ENCODE measurements around the gene FYCO1. TPM values are rescaled to one million over a fixed set of nuclear protein-coding genes. Genes with fewer than 3 reads are reported as not detected.

The FYCO1 gene
- total and polyA plus RNA-seq, 10 of the 15 experiments (the other 5 are each of a cell fraction or from before 2014, with no cell fraction given), result 1.5 to 8.4 (median 6.5) TPM

DNA sequence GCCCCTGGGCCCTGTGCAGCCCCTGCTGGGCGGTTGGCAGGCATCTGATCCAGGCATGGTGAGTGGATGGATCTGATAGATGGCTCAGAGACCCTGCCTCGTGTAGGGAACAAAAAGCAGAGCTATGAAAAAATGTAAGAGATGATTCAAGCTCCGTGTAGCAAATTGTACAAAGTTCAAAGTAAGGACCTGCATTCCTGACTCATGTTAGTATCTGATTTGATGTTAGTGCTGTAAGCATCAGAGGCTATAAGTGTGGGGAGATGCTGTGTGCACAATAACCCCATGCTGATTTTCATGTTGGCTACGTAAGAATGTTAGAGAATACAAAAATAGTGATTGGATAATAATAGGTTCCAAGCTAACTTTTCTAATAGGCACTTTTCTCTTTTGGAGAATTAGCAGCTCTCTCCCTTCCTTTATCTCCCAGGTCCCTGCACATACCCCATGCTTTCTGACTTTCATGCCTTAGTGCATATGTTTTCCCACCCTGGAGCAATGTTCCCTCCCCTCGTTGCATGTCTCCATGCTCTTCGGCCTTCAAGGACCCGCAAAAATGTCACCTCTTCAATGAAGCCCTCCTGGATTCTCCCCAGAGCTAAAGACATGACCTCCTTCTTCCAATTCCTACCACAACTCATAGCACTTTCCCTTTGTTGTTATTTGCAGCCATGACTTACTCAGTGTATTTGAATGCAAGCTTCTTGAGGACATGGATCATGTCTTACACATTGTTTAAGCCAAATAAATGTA is 107.7 kb downstream of the FYCO1 start:
- intact Hi-C loops (cut with micrococcal nuclease; ENCODE audit: unreplicated experiment) (no loop called here), in situ Hi-C loops (cut with MboI) (no loop called here)
- Histone ChIP-seq H3K4me1 (ENCODE audit: control insufficient read depth, insufficient read depth, low read length) (peaks cover 42% of the 10 kb centered on the region), H3K27me3 (replicated peaks in 1 of 2; ENCODE audit: control insufficient read depth in 2 of 2, insufficient read depth in 2 of 2, low read length in 1 of 2) (no peaks in the 10 kb centered on the region), H2AFZ (ENCODE audit: control insufficient read depth, low read depth, low read length) (no peak overlapping the region), H3K36me3 (ENCODE audit: control insufficient read depth in 2 of 2, insufficient read depth in 2 of 2, low read length in 1 of 2) (peaks cover 0 to 2% of the 10 kb centered on the region in 2 experiments; a peak in 2 of 4 replicates), H3K9me3 (replicated peaks; ENCODE audit: control insufficient read depth, insufficient read depth, low read length) (peaks cover 5% of the 10 kb centered on the region; the same call in 2 of the 3 replicates), H3K4me2 (ENCODE audit: control insufficient read depth, insufficient read depth) (no peak overlapping the region), H3K4me3 (no peak overlapping the region), H3K79me2 (ENCODE audit: control insufficient read depth, insufficient read depth, low read length) (no peaks in the 10 kb centered on the region), H3K27ac (ENCODE audit: control insufficient read depth, insufficient read depth) (no peak overlapping the region), H4K20me1 (ENCODE audit: control insufficient read depth, insufficient read depth) (no peaks in the 10 kb centered on the region), H3K9ac (ENCODE audit: control insufficient read depth, insufficient read depth, low read length) (no peak overlapping the region)
- no peak for TF ChIP-seq KDM1A (IDR thresholded peaks at IDR 0.05; ENCODE audit: borderline replicate concordance)
- no peak for TF ChIP-seq GABPA (IDR thresholded peaks at IDR 0.05; ENCODE audit: low read depth)
- TF ChIP-seq RELA (IDR thresholded peaks at IDR 0.05; ENCODE audit: borderline replicate concordance, partially characterized antibody), result no peak
- ChIA-PET RAD21 (ENCODE audit: unreplicated experiment) (interaction anchor here (1.0 to 1.5 kb wide), 5 partner anchors 13 to 41 kb away, joined by 3 to 7 read pairs (median 4); no protein-coding TSS in a partner anchor), POLR2A (interaction anchor here (1.2 to 1.9 kb wide), 2 partner anchors 21 to 23 kb away, joined by 4 to 6 read pairs; no protein-coding TSS in a partner anchor), CTCF (interaction anchor here (0.7 to 1.5 kb wide), 9 partner anchors 13 to 1901 kb away, joined by 3 to 5 read pairs (median 3); no protein-coding TSS in a partner anchor), SMC1A (ENCODE audit: uncharacterized antibody, unreplicated experiment) (interaction anchor here (0.9 to 7.3 kb wide), 8 partner anchors 11 to 51 kb away, joined by 3 to 127 read pairs (median 4); no protein-coding TSS in a partner anchor)
- ATAC-seq, result no peak
- DNase-seq (ENCODE audit: low read depth, low spot score), result no peak
- no peak for FAIRE-seq
- 37% methylated on average over 7 of the region's 7 CpGs for WGBS (ENCODE audit: insufficient coverage, insufficient replicate concordance, low lambda C conversion rate, missing lambda C conversion rate)
- no TSS peak for BruUV-seq (replicated peaks)

DNA sequence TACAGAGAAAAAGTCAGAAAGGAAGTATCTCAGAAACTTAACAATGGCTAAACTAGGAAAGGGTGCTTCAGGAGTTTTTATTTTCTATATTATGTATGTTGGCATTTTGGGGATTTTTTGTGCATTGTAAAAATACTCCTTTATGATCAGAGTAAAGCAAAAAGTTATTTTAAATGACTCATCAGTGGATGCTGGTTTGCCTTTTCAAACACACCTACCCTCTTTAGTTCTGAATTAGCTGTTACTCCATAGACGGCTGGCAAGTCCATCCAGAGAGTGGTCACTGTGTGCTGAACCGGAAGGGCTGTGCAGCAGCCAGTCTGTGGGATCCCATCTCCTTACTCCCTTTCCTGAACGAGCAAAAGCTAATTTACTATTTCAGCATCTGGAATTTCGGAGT is 108.3 kb downstream of the FYCO1 start:
- H3K4me3 ChIP-seq, result no peak overlapping the region

More for the DNA sequence above, 108.3 kb downstream of the FYCO1 start:
- peaks cover 0 to 2% of the 10 kb centered on the region in 2 experiments; a peak in 2 of 4 replicates for H3K36me3 ChIP-seq (ENCODE audit: control insufficient read depth in 2 of 2, insufficient read depth in 2 of 2, low read length in 1 of 2)
- no peak overlapping the region for H3K27ac ChIP-seq (ENCODE audit: control insufficient read depth, insufficient read depth)
- in situ Hi-C loops (cut with MboI) (no loop called here), intact Hi-C loops (cut with micrococcal nuclease; ENCODE audit: unreplicated experiment) (no loop called here)
- no peaks in the 10 kb centered on the region for H3K27me3 ChIP-seq (replicated peaks in 1 of 2; ENCODE audit: control insufficient read depth in 2 of 2, insufficient read depth in 2 of 2, low read length in 1 of 2)
- ChIA-PET CTCF (interaction anchor here (0.8 to 1.5 kb wide), 7 partner anchors 13 to 228 kb away, joined by 3 to 5 read pairs (median 3); no protein-coding TSS in a partner anchor), POLR2A (interaction anchor here (0.6 to 1.9 kb wide), 4 partner anchors 18 to 28 kb away, joined by 3 to 6 read pairs (median 4); no protein-coding TSS in a partner anchor), RAD21 (ENCODE audit: unreplicated experiment) (interaction anchor here (1.0 to 1.5 kb wide), 4 partner anchors 12 to 26 kb away, joined by 3 to 7 read pairs (median 4); no protein-coding TSS in a partner anchor), SMC1A (ENCODE audit: uncharacterized antibody, unreplicated experiment) (interaction anchor here (1.0 to 7.3 kb wide), 6 partner anchors 10 to 50 kb away, joined by 3 to 127 read pairs (median 11); no protein-coding TSS in a partner anchor)
- H4K20me1 ChIP-seq (ENCODE audit: control insufficient read depth, insufficient read depth), result no peaks in the 10 kb centered on the region
- DNase-seq (ENCODE audit: low read depth, low spot score) (no peak), FAIRE-seq (no peak), ATAC-seq (peak; percentile 30; the same call in 2 of the 3 replicates)
- H3K9ac ChIP-seq (ENCODE audit: control insufficient read depth, insufficient read depth, low read length), result no peak overlapping the region
- TF ChIP-seq JUNB (IDR thresholded peaks at IDR 0.05) (peak; percentile 53), NFIC (IDR thresholded peaks at IDR 0.05; ENCODE audit: low read depth, low read length) (peak; percentile 61; the same call in 1 of the 2 replicates), RUNX3 (IDR thresholded peaks at IDR 0.05; ENCODE audit: low read length) (peak; percentile 8; the same call in 1 of the 2 replicates), ETV6 (conservative IDR thresholded peaks at IDR 0.05 in 1 of 2, IDR thresholded peaks at IDR 0.05 in 1 of 2; ENCODE audit: borderline replicate concordance in 1 of 2, low read depth in 1 of 2) (0 out of 4 replicates have a peak, but pooled peaks of 1 of the 2 experiments have one; percentile 11), MEF2A (IDR thresholded peaks at IDR 0.05; ENCODE audit: insufficient read depth, low read depth, low read length) (no peak), BHLHE40 (IDR thresholded peaks at IDR 0.05; ENCODE audit: borderline replicate concordance in 1 of 2, low read depth in 2 of 2, low read length in 1 of 2) (no peak)
- TF ChIP-seq, protein P1, sequence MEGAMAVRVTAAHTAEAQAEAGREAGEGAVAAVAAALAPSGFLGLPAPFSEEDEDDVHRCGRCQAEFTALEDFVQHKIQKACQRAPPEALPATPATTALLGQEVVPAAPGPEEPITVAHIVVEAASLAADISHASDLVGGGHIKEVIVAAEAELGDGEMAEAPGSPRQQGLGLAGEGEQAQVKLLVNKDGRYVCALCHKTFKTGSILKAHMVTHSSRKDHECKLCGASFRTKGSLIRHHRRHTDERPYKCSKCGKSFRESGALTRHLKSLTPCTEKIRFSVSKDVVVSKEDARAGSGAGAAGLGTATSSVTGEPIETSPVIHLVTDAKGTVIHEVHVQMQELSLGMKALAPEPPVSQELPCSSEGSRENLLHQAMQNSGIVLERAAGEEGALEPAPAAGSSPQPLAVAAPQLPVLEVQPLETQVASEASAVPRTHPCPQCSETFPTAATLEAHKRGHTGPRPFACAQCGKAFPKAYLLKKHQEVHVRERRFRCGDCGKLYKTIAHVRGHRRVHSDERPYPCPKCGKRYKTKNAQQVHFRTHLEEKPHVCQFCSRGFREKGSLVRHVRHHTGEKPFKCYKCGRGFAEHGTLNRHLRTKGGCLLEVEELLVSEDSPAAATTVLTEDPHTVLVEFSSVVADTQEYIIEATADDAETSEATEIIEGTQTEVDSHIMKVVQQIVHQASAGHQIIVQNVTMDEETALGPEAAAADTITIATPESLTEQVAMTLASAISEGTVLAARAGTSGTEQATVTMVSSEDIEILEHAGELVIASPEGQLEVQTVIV (IDR thresholded peaks at IDR 0.05; ENCODE audit: borderline replicate concordance, partially characterized antibody), result no peak
- no peaks in the 10 kb centered on the region for H3K79me2 ChIP-seq (ENCODE audit: control insufficient read depth, insufficient read depth, low read length)
- WGBS (ENCODE audit: insufficient coverage, insufficient replicate concordance, low lambda C conversion rate, missing lambda C conversion rate), result 26% methylated on average over 4 of the region's 4 CpGs
- H3K4me2 ChIP-seq (ENCODE audit: control insufficient read depth, insufficient read depth), result no peak overlapping the region; the same call in 1 of the 2 replicates
- H3K4me1 ChIP-seq (ENCODE audit: control insufficient read depth, insufficient read depth, low read length), result peaks cover 42% of the 10 kb centered on the region
- BruUV-seq (replicated peaks), result no TSS peak
- H3K9me3 ChIP-seq (replicated peaks; ENCODE audit: control insufficient read depth, insufficient read depth, low read length), result peaks cover 2% of the 10 kb centered on the region; the same call in 2 of the 3 replicates
- no peak overlapping the region for H2AFZ ChIP-seq (ENCODE audit: control insufficient read depth, low read depth, low read length)

Data from GM12878 (cell line).